K562 (cell line): ENCODE results near the gene LIMCH1. TPM values are rescaled to one million over a fixed set of nuclear protein-coding genes. Genes with fewer than 3 reads are reported as not detected.

Experiments used
- ATAC-seq: fragments of 200-7000 bp; cut with Tn5 transposase; 3 replicates; pipeline ENCODE4 v1.9.1; 2020; ENCODE audit warnings: moderate library complexity
- BruUV-seq: library from RNA; stranded (reverse); fragments of 400-500 nt; replicated peaks from 2 replicates; lab custom pipeline; 2021; lab: Mats Ljungman, UMichigan
- CTCF ChIA-PET: fragments of 300-600 bp; formaldehyde crosslinking; extraction: SDS; loops from one replicate; lab custom pipeline; 2021; ENCODE audit warnings: low intra/inter-chr PET ratio; lab: Yijun Ruan, JAX
- POLR2A ChIA-PET: fragments of 300-600, 350-650 bp; sonication (Branson Sonifier 250); formaldehyde crosslinking; extraction: SDS; loops from one replicate; lab custom pipeline; 2021; ENCODE audit warnings: antibody characterized with exemption, inconsistent platforms; lab: Yijun Ruan, JAX
- DNase-seq, 4 experiments: peaks; one replicate each; pipeline versions ENCODE4 v3.0.0 to v3.0.0-alpha.2; 2011 to 2018; ENCODE audit warnings: low spot score in 3 of 4, mixed read lengths in 3 of 4; ENCODE audit errors: extremely low read depth in 1 of 4
- FAIRE-seq: peaks from 2 replicates; lab custom pipeline; 2011; peaks lifted over from hg19 to GRCh38; lab: Jason Lieb, UNC
- H2AFZ ChIP-seq: 2 replicates; pipeline ENCODE4 v1.6.0; 2011; ENCODE audit warnings: low read depth, low read length, control low read depth, inconsistent platforms
- H3K27ac ChIP-seq: fragments of 200-600 bp; 3 replicates; pipeline ENCODE4 v1.8.0; 2011; ENCODE audit warnings: low read depth, mild to moderate bottlenecking, control low read depth, inconsistent platforms, low read length, moderate library complexity, mixed read lengths; ENCODE audit errors: extremely low read depth
- H3K27me3 ChIP-seq, 2 experiments: fragments of 300-600 bp in 1 of 2; 2 replicates in 1 of 2; 3 replicates in 1 of 2; pipeline versions ENCODE4 v1.6.0 to v1.8.0; 2011; ENCODE audit warnings: inconsistent platforms in 2 of 2, low read length in 2 of 2, mild to moderate bottlenecking in 1 of 2, mixed read lengths in 1 of 2, moderate library complexity in 1 of 2; ENCODE audit not compliant: control insufficient read depth in 2 of 2, insufficient read depth in 2 of 2
- H3K36me3 ChIP-seq: fragments of 300-600 bp; 3 replicates; pipeline ENCODE4 v1.8.0; 2011; ENCODE audit warnings: mild to moderate bottlenecking, low read length, inconsistent platforms; ENCODE audit not compliant: control insufficient read depth, insufficient read depth
- H3K4me1 ChIP-seq, 2 experiments: fragments of 200-600 bp in 1 of 2; replicated peaks in 1 of 2; 2 replicates in 1 of 2; 3 replicates in 1 of 2; pipeline versions ENCODE4 v1.5.1 to v1.8.0; 2011; ENCODE audit warnings: inconsistent platforms in 2 of 2, low read length in 2 of 2, mild to moderate bottlenecking in 1 of 2, mixed read lengths in 1 of 2, moderate library complexity in 1 of 2; ENCODE audit not compliant: control insufficient read depth in 2 of 2, insufficient read depth in 2 of 2
- H3K4me2 ChIP-seq: 2 replicates; pipeline ENCODE4 v1.6.1; 2011; ENCODE audit warnings: low read length, control low read depth, inconsistent platforms, mixed read lengths; ENCODE audit not compliant: insufficient read depth
- H3K4me3 ChIP-seq: fragments of 200-600 bp; sonication (generic), shearing (Covaris generic); 2 replicates; pipeline ENCODE4 v1.5.1; 2016; ENCODE audit warnings: control low read depth, inconsistent platforms
- H3K79me2 ChIP-seq: fragments of 200-600 bp; 3 replicates; pipeline ENCODE4 v1.8.0; 2011; ENCODE audit warnings: low read length, inconsistent platforms; ENCODE audit not compliant: control insufficient read depth, insufficient read depth
- H3K9ac ChIP-seq, 2 experiments: 2 replicates each; pipeline versions ENCODE4 v1.6.0 to v1.6.1; 2011; ENCODE audit warnings: low read depth in 2 of 2, low read length in 2 of 2, control low read depth in 1 of 2, inconsistent platforms in 1 of 2, mild to moderate bottlenecking in 1 of 2, mixed read lengths in 1 of 2; ENCODE audit not compliant: insufficient read depth in 1 of 2
- H3K9me1 ChIP-seq: one replicate; pipeline ENCODE4 v1.6.0; 2011; ENCODE audit warnings: inconsistent platforms, mild to moderate bottlenecking, low read length, moderate library complexity; ENCODE audit not compliant: control insufficient read depth, insufficient read depth
- H3K9me3 ChIP-seq: replicated peaks from 2 replicates; pipeline ENCODE4 v1.5.1; 2011; ENCODE audit warnings: low read depth, low read length, inconsistent platforms; ENCODE audit not compliant: control insufficient read depth, insufficient read depth
- H4K20me1 ChIP-seq: replicated peaks from 2 replicates; pipeline ENCODE4 v1.6.1; 2011; ENCODE audit warnings: low read length, inconsistent platforms, mixed read lengths; ENCODE audit not compliant: control insufficient read depth, insufficient read depth
- E2F3 ChIP-seq: fragments of 250-450 bp; sonication (Bioruptor Pico); IDR thresholded peaks from 2 replicates; pipeline ENCODE4 v1.4.0; 2020; ENCODE audit warnings: mild to moderate bottlenecking
- FOS ChIP-seq: IDR thresholded peaks from 3 replicates; pipeline ENCODE4 v1.6.1; 2011; ENCODE audit not compliant: insufficient read length; ENCODE audit errors: extremely low read depth
- KDM4B ChIP-seq, 2 experiments: fragments of 450-650 bp in 1 of 2; sonication (generic) in 1 of 2; IDR thresholded peaks; 2 replicates each; pipeline ENCODE4 v1.6.1; 2016 to 2017; ENCODE audit warnings: borderline replicate concordance in 2 of 2, antibody characterized with exemption in 1 of 2, low read depth in 1 of 2, mild to moderate bottlenecking in 1 of 2
- RBM14 ChIP-seq: fragments of 200-400 bp; formaldehyde crosslinking; IDR thresholded peaks from 2 replicates; pipeline ENCODE4 v1.6.1; 2018; ENCODE audit warnings: low read depth, mild to moderate bottlenecking, low read length, moderate library complexity, borderline replicate concordance; ENCODE audit not compliant: insufficient read depth
- SOX6 ChIP-seq: fragments of 450-650 bp; IDR thresholded peaks from 2 replicates; pipeline ENCODE4 v1.6.1; 2014; ENCODE audit warnings: mild to moderate bottlenecking
- SRSF1 ChIP-seq: fragments of 200-400 bp; formaldehyde crosslinking; IDR thresholded peaks from 2 replicates; pipeline ENCODE4 v1.6.1; 2017; ENCODE audit warnings: mild to moderate bottlenecking, low read depth, low read length, moderate library complexity
- ZNF12 ChIP-seq: sonication (generic); formaldehyde crosslinking; IDR thresholded peaks from 2 replicates; pipeline ENCODE4 v1.4.0; 2020; ENCODE audit warnings: mild to moderate bottlenecking, missing genetic modification reagents
- WGBS: fragments of 100-300 bp; shearing (Covaris generic); methylation state at CpG from one replicate; pipeline ENCODE4 v1.1.6; 2016; ENCODE audit warnings: low coverage, mixed read lengths; ENCODE audit not compliant: insufficient coverage; ENCODE audit errors: missing lambda C conversion rate; 5-methylcytosine and 5-hydroxymethylcytosine counted together
- in situ Hi-C: fragments of 300-500 bp; cut with MboI; formaldehyde crosslinking; loops from 4 replicates; pipeline ENCODE4 v1.15.0; 2018; ENCODE audit warnings: inconsistent platforms, mixed read lengths
- intact Hi-C: fragments of 100-400 bp; cut with micrococcal nuclease; formaldehyde crosslinking; loops from 2 replicates; pipeline ENCODE4 v1.14.2; 2022
- polyA plus RNA-seq, 8 experiments: library from polyadenylated mRNA; depleted of rRNA in 4 of 8; stranded (reverse) in 5 of 8; unstranded in 3 of 8; fragments of >200 nt; fragmentation: Nextera tagmentation in 2 of 8; fragmentation: Illumina TruSeq in 1 of 8; extraction: Ambion mirVana in 2 of 8; extraction: Trizol in 1 of 8; gene quantifications; 2 replicates each; pipeline versions ENCODE4 v1.2.1 to v1.2.3, GENCODE V29; 2011 to 2014; ENCODE audit warnings: inconsistent platforms in 1 of 8, missing spikeins in 1 of 8
- total RNA-seq, 7 experiments: library from RNA; depleted of rRNA in 6 of 7; stranded (reverse); fragments of >200 nt in 6 of 7; fragmentation: Illumina TruSeq in 2 of 7; extraction: Trizol in 2 of 7; gene quantifications; 2 replicates each; pipeline versions ENCODE4 v1.2.1 to v1.2.3, GENCODE V29; 2011 to 2021; ENCODE audit warnings: low replicate concordance in 1 of 7
- TF ChIP-seq, protein P1 (sequence below): fragments of 250-450 bp; sonication (Bioruptor Pico); IDR thresholded peaks from 2 replicates; pipeline ENCODE4 v1.5.0; 2021; ENCODE audit warnings: mild to moderate bottlenecking, moderate library complexity
- TF ChIP-seq, protein P2 (sequence below): sonication (generic); formaldehyde crosslinking; IDR thresholded peaks from 2 replicates; pipeline ENCODE4 v1.8.0; 2022; ENCODE audit warnings: mild to moderate bottlenecking, missing genetic modification reagents
- TF ChIP-seq, protein P3 (sequence below): fragments of 250-450 bp; sonication (Bioruptor Pico); IDR thresholded peaks from 2 replicates; pipeline ENCODE4 v1.4.0; 2020
- TF ChIP-seq, protein P4 (sequence below): fragments of 450-650 bp; IDR thresholded peaks from 2 replicates; pipeline ENCODE4 v1.6.1; 2016

Gene LIMCH1
- total and polyA plus RNA-seq, 9 of the 15 experiments (the other 6 are each of a cell fraction or from before 2014, with no cell fraction given): 0.35 TPM; not detected in 8

DNA sequence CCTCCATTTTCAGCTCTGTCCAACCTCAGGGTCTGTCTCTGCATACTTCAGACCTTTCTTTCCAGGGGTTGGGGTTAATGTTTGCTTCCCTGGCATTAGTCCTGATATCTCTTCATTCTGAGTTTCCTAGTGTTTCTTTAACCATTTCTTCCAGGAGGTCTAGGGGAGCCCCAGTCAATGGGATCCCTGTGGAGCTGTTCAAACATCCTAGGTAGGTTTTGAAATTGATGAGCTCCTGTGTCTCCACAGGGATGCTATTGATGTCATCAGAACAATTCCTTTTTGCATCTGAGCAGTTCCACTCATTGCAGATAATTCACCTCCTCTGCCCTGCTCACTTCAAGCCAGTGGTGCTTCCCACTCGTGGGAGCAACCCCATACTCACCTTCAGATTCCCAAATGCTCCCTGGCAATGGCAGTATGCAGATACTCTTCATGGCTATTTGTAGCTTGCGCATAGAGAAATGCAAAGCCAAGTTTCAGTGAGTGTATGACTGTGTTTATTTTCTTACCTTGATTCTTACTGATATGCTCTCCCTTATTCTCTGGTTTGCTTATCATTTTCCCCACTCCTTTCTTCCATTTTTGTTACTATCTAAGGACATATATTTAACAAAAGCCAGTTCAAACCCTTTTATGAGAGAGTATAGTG lies 33.7 kb upstream of the LIMCH1 start:
- Histone ChIP-seq H3K79me2 (no peaks in the 10 kb centered on the region), H3K4me3 (no peak overlapping the region), H3K27ac (no peak overlapping the region), H3K9me3 (no peaks in the 10 kb centered on the region), H3K4me2 (no peak overlapping the region), H3K9me1 (no peaks in the 10 kb centered on the region), H3K9ac (no peak overlapping the region), H3K27me3 (no peaks in the 10 kb centered on the region), H4K20me1 (no peaks in the 10 kb centered on the region), H2AFZ (no peak overlapping the region), H3K36me3 (no peaks in the 10 kb centered on the region), H3K4me1 (no peaks in the 10 kb centered on the region)
- DNase-seq (no peak), FAIRE-seq (no peak), ATAC-seq (no peak)
- POLR2A ChIA-PET: interaction anchor here (0.5 kb wide), 1 partner anchor 46 kb away, joined by 4 read pairs; no protein-coding TSS in a partner anchor
- BruUV-seq: no TSS peak
- CTCF ChIA-PET: no interaction called here
- 0% methylated on average over 2 of the region's 2 CpGs for WGBS
- intact Hi-C loops: no loop called here
- in situ Hi-C loops: no loop called here
- TF ChIP-seq FOS (no peak), SRSF1 (no peak), SOX6 (no peak), RBM14 (no peak), ZNF12 (CRISPR knock-in tag) (no peak), KDM4B (IDR thresholded peaks at IDR 0.05; ENCODE audit: borderline replicate concordance in 2 of 2, low read depth in 1 of 2) (no peak), E2F3 (CRISPR knock-in tag) (no peak)
- TF ChIP-seq, protein P1, sequence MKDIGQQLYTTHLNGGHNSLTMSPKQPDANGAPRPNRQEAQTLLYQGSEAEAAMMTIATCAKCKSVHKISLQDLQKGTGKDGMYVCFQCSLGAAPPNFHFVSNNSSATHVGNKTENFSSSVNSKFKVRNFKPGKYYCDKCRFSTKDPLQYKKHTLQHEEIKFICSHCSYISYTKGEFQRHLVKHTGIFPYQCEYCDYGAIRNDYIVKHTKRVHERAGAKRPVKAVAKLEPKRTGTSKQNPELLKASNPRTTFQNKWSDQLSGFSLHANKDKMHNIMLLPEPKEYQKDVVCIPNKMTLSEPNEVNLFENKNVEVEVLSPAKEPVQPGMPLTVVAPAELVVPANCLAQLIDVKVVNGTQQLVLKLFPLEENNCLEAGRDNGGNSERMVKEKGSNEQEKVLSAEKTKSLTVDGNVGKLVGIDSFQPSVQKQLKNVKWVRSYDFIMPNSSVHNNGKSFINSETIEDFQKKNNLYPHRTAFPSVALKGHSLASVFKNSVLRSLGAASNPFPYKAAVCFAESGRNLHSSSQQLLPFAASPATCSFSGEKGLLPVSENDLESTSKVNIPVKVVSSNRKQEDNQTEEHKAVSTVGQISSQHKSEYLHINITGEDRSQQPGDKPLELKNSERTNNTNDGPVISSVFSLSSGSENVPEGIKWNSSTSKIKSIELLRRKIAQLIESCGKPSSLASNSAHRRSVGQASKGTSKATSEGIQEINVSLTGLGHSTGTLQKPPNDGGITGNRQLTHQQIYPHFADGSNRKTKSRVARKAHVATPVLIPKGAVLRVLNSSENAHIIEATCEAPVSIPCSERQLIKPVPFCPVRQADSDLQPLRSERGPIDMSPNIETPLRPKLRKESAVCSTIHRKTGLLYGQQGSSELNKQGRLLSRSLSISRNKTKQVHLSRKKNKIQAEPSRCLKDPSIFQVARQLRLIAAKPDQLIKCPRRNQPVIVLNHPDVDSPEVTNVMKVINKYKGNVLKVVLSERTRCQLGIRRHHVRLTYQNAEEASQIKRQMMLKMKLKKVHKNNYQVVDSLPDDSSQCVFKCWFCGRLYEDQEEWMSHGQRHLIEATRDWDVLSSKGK (CRISPR knock-in tag): no peak
- TF ChIP-seq, protein P2, sequence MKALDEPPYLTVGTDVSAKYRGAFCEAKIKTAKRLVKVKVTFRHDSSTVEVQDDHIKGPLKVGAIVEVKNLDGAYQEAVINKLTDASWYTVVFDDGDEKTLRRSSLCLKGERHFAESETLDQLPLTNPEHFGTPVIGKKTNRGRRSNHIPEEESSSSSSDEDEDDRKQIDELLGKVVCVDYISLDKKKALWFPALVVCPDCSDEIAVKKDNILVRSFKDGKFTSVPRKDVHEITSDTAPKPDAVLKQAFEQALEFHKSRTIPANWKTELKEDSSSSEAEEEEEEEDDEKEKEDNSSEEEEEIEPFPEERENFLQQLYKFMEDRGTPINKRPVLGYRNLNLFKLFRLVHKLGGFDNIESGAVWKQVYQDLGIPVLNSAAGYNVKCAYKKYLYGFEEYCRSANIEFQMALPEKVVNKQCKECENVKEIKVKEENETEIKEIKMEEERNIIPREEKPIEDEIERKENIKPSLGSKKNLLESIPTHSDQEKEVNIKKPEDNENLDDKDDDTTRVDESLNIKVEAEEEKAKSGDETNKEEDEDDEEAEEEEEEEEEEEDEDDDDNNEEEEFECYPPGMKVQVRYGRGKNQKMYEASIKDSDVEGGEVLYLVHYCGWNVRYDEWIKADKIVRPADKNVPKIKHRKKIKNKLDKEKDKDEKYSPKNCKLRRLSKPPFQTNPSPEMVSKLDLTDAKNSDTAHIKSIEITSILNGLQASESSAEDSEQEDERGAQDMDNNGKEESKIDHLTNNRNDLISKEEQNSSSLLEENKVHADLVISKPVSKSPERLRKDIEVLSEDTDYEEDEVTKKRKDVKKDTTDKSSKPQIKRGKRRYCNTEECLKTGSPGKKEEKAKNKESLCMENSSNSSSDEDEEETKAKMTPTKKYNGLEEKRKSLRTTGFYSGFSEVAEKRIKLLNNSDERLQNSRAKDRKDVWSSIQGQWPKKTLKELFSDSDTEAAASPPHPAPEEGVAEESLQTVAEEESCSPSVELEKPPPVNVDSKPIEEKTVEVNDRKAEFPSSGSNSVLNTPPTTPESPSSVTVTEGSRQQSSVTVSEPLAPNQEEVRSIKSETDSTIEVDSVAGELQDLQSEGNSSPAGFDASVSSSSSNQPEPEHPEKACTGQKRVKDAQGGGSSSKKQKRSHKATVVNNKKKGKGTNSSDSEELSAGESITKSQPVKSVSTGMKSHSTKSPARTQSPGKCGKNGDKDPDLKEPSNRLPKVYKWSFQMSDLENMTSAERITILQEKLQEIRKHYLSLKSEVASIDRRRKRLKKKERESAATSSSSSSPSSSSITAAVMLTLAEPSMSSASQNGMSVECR (CRISPR knock-in tag): no peak
- TF ChIP-seq, protein P3, sequence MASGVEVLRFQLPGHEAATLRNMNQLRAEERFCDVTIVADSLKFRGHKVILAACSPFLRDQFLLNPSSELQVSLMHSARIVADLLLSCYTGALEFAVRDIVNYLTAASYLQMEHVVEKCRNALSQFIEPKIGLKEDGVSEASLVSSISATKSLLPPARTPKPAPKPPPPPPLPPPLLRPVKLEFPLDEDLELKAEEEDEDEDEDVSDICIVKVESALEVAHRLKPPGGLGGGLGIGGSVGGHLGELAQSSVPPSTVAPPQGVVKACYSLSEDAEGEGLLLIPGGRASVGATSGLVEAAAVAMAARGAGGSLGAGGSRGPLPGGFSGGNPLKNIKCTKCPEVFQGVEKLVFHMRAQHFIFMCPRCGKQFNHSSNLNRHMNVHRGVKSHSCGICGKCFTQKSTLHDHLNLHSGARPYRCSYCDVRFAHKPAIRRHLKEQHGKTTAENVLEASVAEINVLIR (CRISPR knock-in tag): no peak
- TF ChIP-seq, protein P4, sequence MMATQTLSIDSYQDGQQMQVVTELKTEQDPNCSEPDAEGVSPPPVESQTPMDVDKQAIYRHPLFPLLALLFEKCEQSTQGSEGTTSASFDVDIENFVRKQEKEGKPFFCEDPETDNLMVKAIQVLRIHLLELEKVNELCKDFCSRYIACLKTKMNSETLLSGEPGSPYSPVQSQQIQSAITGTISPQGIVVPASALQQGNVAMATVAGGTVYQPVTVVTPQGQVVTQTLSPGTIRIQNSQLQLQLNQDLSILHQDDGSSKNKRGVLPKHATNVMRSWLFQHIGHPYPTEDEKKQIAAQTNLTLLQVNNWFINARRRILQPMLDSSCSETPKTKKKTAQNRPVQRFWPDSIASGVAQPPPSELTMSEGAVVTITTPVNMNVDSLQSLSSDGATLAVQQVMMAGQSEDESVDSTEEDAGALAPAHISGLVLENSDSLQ: no peak
